ENCODE data around the gene MAST2.
"Not testable (repeated sequence)": the region's sequence is repeated elsewhere in the genome, so short reads cannot be mapped to it uniquely, and the experiment has no call there.

The MAST2 gene

DNA sequence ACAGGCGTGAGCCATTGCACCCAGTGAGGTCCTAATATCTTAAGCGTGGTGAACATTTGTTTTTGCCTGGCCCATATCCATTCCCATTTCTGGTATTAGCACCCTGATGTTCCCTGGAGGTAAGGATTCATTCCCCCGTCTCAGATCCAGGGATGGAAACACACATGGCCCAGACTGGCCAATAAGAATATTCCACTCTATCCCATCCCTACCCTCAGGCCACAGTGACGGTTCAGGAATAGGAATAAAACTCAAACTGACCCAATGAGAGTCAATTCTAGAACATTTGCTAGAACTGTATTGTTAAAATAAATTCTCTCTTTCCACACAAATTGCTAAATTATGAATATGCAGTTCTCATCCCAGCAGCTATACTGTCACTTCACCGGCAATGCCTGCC lies 252.9 kb downstream of the MAST2 start:
- no peak for FAIRE-seq
- DNase-seq (ENCODE audit: insufficient read length, low spot score): no peak

DNA sequence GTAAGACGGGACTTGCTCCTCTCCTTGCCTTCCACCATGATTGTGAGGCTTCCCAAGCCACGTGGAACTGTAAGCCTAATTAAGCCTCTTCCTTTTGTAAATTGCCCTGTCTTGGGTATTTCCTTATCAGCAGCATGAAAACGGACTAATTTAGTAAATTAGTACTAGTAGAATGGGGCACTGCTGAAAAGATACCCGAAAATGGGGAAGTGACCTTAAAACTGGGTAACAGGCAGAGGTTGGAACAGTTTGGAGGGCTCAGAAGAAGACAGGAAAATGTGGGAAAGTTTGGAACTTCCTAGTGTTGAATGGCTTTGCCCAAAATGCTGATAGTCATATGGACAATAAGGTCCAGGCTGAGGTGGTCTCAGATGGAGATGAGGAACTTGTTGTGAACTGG lies 253.8 kb downstream of the MAST2 start:
- not testable (repeated sequence) for FAIRE-seq; DNase-seq (ENCODE audit: insufficient read length, low spot score)

DNA sequence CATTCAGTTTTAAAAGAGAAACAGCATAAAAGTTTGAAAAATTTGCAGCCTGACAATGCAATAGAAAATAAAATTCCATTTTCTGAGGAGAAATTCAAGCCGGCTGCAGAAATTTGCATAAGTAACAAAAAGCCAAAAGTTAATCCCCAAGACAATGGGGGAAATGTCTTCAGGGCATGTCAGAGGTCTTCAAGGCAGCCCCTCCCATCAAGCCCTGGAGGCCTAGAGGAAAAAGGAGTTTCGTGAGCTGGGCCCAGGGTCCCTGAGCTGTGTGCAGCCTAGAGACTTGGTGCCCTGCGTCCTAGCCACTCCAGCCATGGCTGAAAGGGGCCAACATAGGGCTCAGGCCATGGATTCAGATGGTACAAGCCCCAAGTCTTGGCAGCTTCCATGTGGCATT lies 254.4 kb downstream of the MAST2 start:
- DNase-seq (ENCODE audit: insufficient read length, low spot score): no peak
- no peak for FAIRE-seq

DNA sequence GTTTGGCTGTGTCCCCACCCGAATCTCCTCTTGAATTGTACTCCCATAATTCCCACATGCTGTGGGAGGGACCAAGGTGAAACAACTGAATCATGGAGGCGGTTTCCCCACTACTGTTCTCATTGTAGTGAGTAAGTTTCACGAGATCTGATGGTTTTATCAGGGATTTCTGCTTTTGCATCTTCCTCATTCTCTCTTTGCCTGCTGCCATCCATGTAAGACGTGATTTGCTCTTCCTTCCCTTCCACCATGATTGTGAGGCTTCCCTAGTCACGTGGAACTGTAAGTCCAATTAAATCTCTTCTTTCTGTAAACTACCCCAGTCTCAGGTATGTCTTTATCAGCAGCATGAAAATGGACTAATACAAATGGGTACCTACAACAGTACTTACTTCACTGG lies 255.5 kb downstream of the MAST2 start:
- no peak for FAIRE-seq
- no peak for DNase-seq (ENCODE audit: insufficient read length, low spot score)

DNA sequence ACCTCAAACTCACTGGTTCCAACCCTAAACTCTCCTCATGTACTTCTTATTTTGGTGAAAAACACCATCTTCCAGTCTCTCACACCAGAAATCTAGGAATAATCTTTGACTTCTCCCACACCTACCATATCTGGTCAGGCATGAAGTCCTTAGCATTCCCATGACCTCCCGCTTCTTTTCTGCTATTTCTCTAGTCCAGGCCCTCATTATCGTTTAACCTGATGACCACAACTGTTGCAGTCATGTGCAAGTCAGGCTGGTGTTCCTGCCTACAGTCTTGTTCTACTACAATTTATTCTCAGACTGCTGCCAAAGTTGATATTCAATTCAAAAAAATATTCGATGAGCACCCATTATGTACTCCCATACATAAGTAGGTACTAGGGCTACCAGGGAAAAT lies 257.7 kb downstream of the MAST2 start:
- DNase-seq (ENCODE audit: insufficient read length, low spot score): no peak
- FAIRE-seq: no peak

DNA sequence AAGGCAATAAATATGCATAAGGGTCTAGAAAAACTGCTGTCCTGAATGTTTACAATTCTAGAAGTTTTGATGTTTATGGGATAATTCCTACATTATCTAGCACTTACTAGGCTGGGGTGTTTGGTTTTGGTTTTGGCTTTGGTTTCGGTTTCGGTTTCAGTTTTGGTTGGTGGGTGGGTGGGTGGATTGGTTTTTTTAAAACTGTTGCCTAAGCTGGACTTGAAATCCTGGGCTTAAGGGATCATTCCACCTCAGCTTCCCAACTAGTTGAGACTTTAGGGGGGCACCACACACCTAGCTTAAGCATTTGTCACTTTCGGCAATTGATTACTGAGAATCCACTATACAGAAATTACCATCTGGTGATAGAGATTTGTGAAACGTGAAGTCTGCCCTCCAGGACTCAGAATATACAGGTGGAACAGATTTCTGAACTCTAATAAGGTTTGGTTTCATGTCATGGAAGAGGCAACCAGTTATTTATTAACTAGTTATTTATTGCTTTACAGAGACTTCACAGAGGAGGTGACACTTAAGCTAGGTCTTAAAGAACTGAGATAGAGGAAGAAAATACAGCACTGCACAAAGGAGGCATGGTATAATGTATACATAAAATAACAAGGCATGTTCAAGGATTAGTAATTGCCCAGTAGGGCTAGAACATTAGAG lies 259.4 kb downstream of the MAST2 start:
- DNase-seq (ENCODE audit: insufficient read length, low spot score): no peak
- FAIRE-seq: peak; percentile 98

DNA sequence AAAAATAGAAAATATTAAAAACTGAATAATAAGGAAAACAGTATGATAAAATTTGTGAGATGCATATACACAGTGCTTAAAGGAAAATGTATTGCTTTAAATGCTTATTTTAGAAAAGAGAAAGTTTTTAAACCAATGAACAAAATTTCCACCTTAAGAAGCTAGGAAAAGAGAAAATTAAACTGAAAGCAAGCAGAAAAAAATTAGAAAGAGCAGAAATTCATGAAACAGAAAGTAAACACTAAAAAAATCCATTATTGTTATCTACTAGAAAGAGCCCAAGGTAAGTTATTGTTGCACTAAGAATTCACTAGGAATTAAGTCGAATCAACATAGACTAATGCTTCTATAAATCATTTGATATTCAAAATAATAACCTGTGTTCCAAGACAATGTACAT lies 261.3 kb downstream of the MAST2 start:
- FAIRE-seq: peak; percentile 53
- no peak for DNase-seq (ENCODE audit: insufficient read length, low spot score)

DNA sequence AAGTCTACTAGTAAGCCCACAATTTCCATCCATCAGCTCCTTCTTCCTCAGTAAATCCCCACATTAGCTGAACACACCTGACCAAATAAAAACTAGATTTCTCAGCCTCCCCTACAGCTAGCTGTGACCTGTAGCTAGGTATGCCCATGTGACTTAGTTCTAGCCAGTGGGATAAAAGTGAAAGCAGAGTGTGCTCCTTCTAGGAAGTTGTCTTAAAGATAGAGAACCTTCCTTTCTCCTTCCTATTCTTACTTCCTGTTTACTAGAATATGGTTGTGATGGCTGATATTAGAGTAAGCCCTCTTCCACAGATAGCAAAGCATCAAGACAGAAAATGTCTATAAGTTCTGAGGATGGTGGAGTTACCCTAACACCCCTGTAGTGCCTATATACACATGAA lies 262.0 kb downstream of the MAST2 start:
- no peak for DNase-seq (ENCODE audit: insufficient read length, low spot score)
- peak; percentile 98 for FAIRE-seq

DNA sequence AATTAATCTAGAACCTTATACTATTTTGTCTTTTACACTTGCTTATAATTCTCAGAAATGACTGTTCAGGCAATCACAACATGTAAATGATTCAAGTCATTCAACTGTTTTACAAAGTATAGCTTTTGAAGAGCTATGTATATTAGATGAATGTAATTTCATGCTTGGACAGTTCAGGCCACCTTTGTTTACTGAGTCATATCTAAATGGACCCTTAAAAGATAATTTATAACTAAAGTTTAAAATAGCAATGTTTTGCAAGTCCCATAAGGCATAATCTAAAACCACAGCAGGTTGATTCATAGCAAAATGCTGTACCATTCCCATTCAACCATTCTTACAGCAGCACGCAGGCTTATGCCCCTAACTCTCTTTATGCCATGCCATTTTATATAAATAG lies 264.2 kb downstream of the MAST2 start:
- FAIRE-seq: peak; percentile 72
- no peak for DNase-seq (ENCODE audit: insufficient read length, low spot score)

DNA sequence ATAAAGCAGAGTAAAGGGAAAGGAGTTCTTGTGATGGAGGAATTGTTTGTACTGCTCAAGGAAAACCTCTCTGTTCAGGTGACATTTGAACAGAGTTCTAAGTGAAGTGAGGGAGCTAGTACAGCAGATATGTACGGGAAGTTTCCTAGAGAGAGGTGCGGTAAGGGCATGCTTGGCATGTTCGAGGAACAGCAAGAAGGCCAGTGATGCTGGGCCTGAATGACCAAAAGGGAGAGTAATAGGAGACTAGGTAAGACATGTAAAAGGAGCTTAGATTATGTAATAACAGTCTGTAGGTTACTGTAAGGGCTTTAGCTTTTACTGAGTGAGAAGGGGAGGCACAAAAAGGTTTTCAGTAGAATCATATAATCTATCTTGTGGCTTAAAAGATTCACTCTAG lies 265.1 kb downstream of the MAST2 start:
- DNase-seq (ENCODE audit: insufficient read length, low spot score) (no peak), FAIRE-seq (peak; percentile 80)

DNA sequence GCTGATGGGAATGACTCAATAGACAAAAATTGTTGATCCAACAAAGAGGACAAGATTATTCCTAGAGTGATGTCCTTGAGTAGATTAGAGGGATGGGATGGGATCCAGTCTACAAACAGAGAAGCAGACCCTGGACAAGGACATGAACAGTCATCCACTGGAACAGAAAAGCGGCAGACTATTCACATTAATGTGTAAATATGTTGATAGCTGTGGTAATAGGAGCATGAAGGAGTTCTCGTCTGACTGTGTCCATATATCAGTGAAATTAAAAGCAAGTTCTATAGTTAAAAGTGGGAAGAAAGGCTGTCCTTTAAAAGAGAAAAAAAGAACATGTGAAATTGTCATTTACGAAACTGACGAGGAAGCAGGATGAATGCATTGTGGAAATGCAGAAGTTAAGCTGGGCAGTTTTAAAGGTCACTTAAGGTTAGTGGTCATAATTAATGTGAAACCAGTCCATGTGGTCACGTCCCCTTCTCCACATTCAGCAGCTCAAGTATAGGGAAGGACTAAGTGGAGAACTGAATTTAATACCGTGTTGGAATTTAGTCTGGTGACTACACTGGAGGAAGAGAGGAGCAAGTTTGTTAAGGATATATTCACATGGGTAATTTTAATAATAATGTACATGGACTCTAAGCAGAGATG lies 266.9 kb downstream of the MAST2 start:
- DNase-seq (ENCODE audit: insufficient read length, low spot score) (no peak), FAIRE-seq (peak; percentile 49)

DNA sequence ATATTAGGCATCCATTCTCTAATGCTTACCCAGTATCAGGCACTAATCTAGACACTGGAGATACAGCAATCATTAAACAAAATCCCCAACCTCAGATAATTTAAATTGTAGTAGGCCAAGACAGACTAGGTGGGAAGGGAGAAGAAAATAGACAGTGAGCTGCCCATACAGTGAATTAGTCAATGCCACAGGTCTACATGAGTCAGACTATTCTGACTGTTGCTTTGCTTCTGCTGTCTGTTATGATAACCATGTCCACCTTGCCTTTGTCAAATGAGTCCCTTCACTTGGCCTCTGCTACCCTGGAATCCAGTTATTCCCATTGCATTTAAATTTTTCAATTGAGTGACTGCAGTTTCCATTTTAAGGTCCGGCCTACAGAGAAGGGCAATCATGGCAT lies 269.6 kb downstream of the MAST2 start:
- DNase-seq (ENCODE audit: insufficient read length, low spot score): no peak
- peak; percentile 23 for FAIRE-seq

DNA sequence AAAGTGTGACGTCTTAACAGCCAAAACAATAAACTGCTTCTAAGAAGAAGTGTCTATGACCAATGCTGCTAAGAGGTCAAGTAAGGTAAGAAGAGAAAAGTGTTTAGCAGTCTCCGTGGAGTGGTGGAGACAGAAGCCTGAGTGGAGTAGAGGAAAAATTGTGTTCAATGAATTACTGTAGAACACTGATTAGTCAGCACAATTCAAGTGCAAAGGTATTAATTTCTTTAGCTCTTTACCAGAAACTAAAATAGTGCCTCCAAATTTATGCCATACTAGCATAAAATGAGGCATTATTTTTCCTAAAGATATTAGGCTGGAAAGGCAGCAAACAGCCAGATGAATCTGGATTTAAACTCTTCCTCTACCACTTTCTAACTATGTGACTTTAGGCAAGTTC lies 272.9 kb downstream of the MAST2 start:
- DNase-seq (ENCODE audit: insufficient read length, low spot score) (no peak), FAIRE-seq (no peak)

DNA sequence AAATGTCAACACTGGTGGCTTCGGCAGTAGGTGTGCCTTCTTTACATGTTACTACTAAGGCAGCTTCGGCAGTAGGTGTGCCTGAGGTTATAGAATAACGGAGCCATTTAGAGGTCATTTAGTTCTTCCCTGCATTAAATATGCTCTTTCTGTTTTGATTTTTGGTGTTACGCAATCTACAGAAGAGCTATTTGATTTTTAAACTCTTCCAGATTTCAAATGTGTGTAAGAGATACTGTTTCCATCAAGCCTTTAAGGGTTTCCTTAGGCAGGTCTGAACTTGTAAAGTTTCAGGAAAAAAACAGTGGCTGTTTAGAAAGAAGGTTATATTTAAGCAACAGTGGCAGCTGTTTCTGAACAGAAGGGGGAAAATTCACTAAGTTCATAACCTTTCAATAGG lies 274.2 kb downstream of the MAST2 start:
- no peak for DNase-seq (ENCODE audit: insufficient read length, low spot score)
- FAIRE-seq: peak; percentile 69

DNA sequence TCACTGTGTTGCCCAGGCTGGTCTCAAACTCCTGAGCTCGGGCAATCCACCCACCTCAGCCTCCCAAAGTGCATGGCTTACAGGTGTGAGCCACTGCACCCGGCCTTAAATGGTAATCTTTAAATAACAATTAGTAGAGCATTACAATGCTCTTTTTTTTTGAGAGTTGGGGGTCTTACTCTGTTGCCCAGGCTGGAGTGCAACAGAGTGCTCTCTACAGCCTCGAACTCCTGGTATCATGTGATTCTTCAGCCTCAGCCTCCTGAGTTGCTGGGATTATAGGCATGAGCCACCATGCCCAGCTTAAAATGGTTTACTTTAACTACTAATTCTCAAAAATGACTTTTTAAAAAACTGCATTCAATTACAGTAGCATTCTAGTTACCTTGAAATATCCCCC lies 276.8 kb downstream of the MAST2 start:
- DNase-seq (ENCODE audit: insufficient read length, low spot score) (no peak), FAIRE-seq (peak; percentile 37)

DNA sequence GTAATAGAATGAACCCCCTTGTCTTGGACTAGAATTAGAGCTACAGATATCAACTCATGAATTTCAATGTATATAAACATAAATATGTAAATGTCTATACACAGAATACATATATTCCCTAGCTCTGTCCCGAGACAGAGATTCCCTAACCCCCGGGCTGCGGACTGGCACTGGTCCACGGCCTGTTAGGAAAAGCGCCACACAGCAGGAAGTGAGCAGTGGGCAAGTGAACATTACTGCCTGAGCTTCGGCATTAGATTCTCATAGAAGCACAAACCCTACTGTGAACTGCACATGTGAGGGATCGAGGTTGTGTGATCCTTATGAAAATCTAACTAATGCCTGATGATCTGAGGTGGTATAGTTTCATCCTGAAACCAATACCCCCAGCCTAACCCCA lies 277.8 kb downstream of the MAST2 start:
- FAIRE-seq: no peak

DNA sequence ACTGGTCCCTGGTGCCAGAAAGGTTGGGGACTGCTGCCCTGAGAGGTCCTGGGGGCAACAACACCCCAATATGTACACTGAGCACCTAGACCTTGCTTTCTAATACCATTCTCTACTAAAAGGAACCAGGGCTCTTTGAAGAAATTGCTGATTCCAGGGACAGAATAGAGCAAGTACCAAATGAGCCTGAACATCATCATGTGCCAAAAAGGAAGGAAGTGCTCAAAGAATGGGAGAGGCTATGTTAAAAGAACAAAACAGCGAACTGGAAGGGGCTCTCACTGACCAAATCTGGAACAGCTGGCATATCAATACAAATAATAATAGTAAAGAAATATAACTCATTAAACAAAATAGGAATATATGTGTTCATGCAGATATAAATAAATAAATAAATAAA lies 278.2 kb downstream of the MAST2 start:
- DNase-seq (ENCODE audit: insufficient read length, low spot score) (no peak), FAIRE-seq (no peak)

More for the DNA sequence above, 277.8 kb downstream of the MAST2 start:
- DNase-seq (ENCODE audit: insufficient read length, low spot score): no peak

DNA sequence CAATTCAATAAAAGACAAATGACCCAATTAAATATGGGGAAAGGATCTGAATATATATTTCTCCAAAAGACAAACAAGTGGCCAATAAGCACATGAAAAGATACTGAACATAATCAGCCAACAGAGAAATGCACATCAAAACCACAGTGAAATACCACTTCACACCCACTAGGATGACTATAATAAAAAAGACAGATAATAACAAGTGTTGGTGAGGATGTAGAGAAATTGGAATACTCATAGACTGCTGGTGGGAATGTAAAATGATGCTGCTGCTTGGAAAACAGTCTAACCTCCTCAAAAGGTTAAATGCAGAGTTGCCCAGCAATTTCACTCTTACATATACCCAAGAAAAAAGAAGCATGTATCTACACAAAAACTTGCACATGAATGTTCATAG lies 280.2 kb downstream of the MAST2 start:
- DNase-seq (ENCODE audit: insufficient read length, low spot score) (no peak), FAIRE-seq (no peak)

DNA sequence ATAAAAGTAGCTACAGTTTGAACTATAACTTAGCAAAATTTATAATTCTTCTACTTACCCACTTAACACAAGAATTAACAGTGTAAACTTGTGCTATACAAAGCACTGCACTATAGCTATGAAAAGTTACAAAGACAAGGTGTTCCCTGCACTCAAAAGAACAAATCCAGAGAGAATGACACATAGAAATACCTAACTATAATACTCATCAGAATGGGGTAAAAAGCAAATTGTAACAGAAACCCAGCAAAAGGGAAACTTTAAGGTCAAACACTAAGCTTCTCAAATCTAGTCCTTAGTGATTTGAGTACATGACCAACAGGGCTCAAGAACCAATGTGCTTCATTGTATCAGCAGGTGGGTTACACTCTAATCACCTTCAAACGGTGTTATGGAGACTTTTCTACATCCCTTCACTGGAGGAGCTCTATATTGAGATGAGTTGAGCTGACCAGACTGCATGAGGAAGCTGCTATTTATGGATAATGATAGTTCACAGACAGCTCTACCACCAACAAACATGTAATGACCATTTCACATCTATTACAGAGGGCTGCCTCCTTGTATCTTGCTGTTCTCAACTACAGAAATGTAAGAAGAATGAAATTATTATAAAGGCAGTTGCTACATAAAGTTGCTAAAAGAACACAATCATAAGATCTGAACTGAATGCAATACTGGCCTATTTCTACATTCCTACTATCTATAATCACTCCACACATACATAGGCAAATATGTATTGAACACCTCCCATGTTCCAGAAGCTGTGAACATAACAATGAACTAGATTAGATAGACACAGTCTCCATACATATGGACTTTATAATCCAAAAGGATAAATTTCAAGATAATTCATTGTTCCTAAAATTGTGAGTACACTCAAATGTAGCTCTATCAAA lies 281.4 kb downstream of the MAST2 start:
- FAIRE-seq: peak; percentile 56
- DNase-seq (ENCODE audit: insufficient read length, low spot score): no peak
